Measurements from ENCODE around the gene TDRD7. TPM values are rescaled to one million over a fixed set of nuclear protein-coding genes. Genes with fewer than 3 reads are reported as not detected.

The TDRD7 gene
- total and polyA plus RNA-seq, 5 donors = 5.1 to 10.2 (median 9.2) TPM

DNA sequence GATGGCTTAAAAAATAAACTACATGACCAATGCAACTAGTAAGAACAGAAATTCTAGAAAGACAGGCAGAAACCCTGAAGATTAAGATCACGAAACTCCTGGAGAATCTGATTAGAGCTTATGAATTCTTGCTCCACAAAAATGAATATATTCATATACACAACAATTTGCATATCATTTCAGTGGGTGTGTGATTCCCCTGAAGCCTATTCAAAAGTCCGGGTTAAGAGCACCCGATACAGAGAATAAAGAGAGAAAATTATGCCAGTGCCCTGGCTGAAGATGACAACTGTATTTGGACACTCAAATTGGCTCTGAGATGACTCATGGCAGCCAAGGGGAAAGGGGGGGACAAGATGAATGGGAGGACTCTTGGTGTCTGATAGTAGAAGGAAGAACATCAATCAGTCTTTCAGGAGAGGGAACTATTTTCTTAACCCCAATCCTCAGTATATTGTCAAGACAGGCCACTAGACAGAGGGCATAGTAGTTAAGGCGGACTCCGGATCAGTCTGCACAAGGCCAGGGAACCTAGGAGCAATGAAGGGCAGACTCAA, 95.6 kb downstream of the TDRD7 start:
- H3K27ac ChIP-seq (ENCODE audit: low read length) = no peak overlapping the region
- no peaks in the 10 kb centered on the region for H3K9me3 ChIP-seq (ENCODE audit: control insufficient read depth, low read length)
- intact Hi-C loops (cut with DNase I) = loop anchor here in 3 of 4 donors (10.0 kb wide), 1 partner anchor 87 kb away; no protein-coding TSS in a partner anchor
- WGBS = 75% methylated on average over 5 of the region's 5 CpGs
- DNase-seq = no peak
- H3K4me3 ChIP-seq (ENCODE audit: low read length) = no peak overlapping the region
- H3K4me1 ChIP-seq (ENCODE audit: control insufficient read depth, insufficient read depth, low read length) = peaks cover 19% of the 10 kb centered on the region
- no peaks in the 10 kb centered on the region for H3K27me3 ChIP-seq (ENCODE audit: control insufficient read depth, insufficient read depth)
- no peak for ATAC-seq

- no peak overlapping the region for H3K27ac ChIP-seq (ENCODE audit: low read length)
These were observed 97.0 kb downstream of the TDRD7 start for GRCh38 chr9:97508852-97509251.

DNA sequence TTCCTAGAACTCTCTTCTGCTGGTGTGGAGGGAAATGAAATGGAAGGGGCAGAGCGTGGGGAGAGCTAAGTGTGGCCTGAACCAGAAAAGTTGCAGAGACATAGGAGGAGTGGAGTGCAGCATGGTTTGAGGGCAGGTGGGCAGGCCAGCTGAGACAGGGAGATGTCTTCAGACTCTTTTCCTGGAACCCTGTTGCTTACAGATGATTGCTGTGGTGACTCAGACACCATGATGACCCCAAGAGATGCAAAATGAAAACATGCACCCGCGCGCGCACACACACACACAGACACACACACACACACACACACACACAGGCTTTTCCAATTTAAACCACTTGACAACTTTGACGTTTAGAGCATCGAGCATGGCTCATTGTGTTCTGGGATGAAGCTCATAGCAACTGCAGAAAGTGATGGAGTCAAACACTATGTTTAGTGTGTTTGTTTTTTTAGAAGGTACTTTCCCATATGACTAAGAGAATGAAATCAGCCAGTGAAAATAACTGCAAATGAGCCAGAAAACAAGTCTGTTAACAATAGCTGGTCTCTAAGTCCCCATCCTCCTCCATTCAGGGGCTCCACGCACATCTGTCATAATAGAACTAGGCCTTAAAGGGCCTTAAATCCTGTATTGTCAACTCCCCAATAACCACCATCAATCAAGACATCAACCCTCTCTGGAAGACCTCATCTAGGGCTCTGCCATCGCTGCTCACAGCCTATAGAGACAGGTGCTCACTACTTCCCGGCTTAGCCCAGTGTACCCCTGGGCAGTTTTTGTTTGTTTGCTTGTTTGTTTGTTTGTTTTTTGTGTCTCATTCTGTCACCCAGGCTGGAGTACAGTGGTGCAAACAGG, 99.1 kb downstream of the TDRD7 start:
- 62% methylated on average over 10 of the region's 10 CpGs for WGBS
- DNase-seq = no peak
- peak overlapping the region; percentile 67 for H3K27ac ChIP-seq (ENCODE audit: low read length)
- H3K27me3 ChIP-seq (ENCODE audit: control insufficient read depth, insufficient read depth) = no peaks in the 10 kb centered on the region
- H3K9me3 ChIP-seq (ENCODE audit: control insufficient read depth, low read length) = no peaks in the 10 kb centered on the region
- intact Hi-C loops (cut with DNase I) = no loop called here
- no peak overlapping the region for H3K4me3 ChIP-seq (ENCODE audit: low read length)
- peak in 1 of 2 donors; percentile 60 for ATAC-seq
- H3K4me1 ChIP-seq (ENCODE audit: control insufficient read depth, insufficient read depth, low read length) = peaks cover 15% of the 10 kb centered on the region

More at GRCh38 chr9:97508852-97509251, 97.0 kb downstream of the TDRD7 start:
- no peak for ATAC-seq
- WGBS = 65% methylated on average over 4 of the region's 4 CpGs
- Histone ChIP-seq H3K9me3 (ENCODE audit: control insufficient read depth, low read length) (no peaks in the 10 kb centered on the region), H3K4me3 (ENCODE audit: low read length) (no peak overlapping the region), H3K4me1 (ENCODE audit: control insufficient read depth, insufficient read depth, low read length) (peaks cover 18% of the 10 kb centered on the region), H3K27me3 (ENCODE audit: control insufficient read depth, insufficient read depth) (no peaks in the 10 kb centered on the region)
- intact Hi-C loops (cut with DNase I) = loop anchor here in 3 of 4 donors (10.0 kb wide), 1 partner anchor 86 kb away; no protein-coding TSS in a partner anchor
- no peak for DNase-seq

- H3K27me3 ChIP-seq (ENCODE audit: control insufficient read depth, insufficient read depth) = no peaks in the 10 kb centered on the region
- DNase-seq = no peak
- intact Hi-C loops (cut with DNase I) = no loop called here
These were observed 99.9 kb downstream of the TDRD7 start for GRCh38 chr9:97511655-97512427.

GRCh38 chr9:97512966-97513560, 101.2 kb downstream of the TDRD7 start:
- Histone ChIP-seq H3K4me3 (ENCODE audit: low read length) (no peak overlapping the region), H3K9me3 (ENCODE audit: control insufficient read depth, low read length) (no peaks in the 10 kb centered on the region), H3K4me1 (ENCODE audit: control insufficient read depth, insufficient read depth, low read length) (peaks cover 20% of the 10 kb centered on the region), H3K27ac (ENCODE audit: low read length) (peak overlapping the region; percentile 13), H3K27me3 (ENCODE audit: control insufficient read depth, insufficient read depth) (no peaks in the 10 kb centered on the region)
- WGBS = 73% methylated on average over 8 of the region's 8 CpGs
- intact Hi-C loops (cut with DNase I) = no loop called here
- DNase-seq (no peak), ATAC-seq (no peak)

More at GRCh38 chr9:97511655-97512427, 99.9 kb downstream of the TDRD7 start:
- no peak for ATAC-seq
- peak overlapping the region; percentile 67 for H3K27ac ChIP-seq (ENCODE audit: low read length)
- WGBS = 80% methylated on average over 6 of the region's 6 CpGs
- peaks cover 20% of the 10 kb centered on the region for H3K4me1 ChIP-seq (ENCODE audit: control insufficient read depth, insufficient read depth, low read length)
- H3K9me3 ChIP-seq (ENCODE audit: control insufficient read depth, low read length) = no peaks in the 10 kb centered on the region
- no peak overlapping the region for H3K4me3 ChIP-seq (ENCODE audit: low read length)

DNA sequence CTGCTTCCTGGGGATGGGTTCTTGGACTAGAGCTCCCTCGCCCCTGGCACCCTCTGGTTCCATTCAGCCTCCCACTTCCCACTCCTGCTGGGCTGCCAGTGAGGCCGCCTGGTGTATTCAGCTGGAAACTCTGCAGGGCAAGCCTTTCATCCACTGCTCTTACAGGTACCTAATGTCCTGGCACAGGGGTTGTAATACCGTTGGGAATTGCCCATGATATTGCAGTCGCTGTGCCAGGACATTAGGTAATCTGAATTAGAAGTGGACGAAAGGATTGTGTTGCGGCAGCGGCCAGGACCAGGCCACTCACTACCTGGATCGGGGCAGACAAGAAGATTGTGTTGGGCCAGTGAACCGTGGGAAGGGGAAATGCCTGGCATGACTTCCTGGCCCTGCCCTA, 102.6 kb downstream of the TDRD7 start:
- H3K9me3 ChIP-seq (ENCODE audit: control insufficient read depth, low read length) = no peaks in the 10 kb centered on the region
- H3K4me1 ChIP-seq (ENCODE audit: control insufficient read depth, insufficient read depth, low read length) = peaks cover 18% of the 10 kb centered on the region
- no peak for DNase-seq
- H3K27me3 ChIP-seq (ENCODE audit: control insufficient read depth, insufficient read depth) = no peaks in the 10 kb centered on the region
- peak overlapping the region; percentile 24 for H3K27ac ChIP-seq (ENCODE audit: low read length)
- 64% methylated on average over 9 of the region's 9 CpGs for WGBS
- intact Hi-C loops (cut with DNase I) = no loop called here
- peak in 1 of 2 donors; percentile 46 for ATAC-seq
- H3K4me3 ChIP-seq (ENCODE audit: low read length) = no peak overlapping the region

- intact Hi-C loops (cut with DNase I) = no loop called here
- H3K27ac ChIP-seq (ENCODE audit: low read length) = no peak overlapping the region
- H3K9me3 ChIP-seq (ENCODE audit: control insufficient read depth, low read length) = no peaks in the 10 kb centered on the region
- no peaks in the 10 kb centered on the region for H3K27me3 ChIP-seq (ENCODE audit: control insufficient read depth, insufficient read depth)
- H3K4me1 ChIP-seq (ENCODE audit: control insufficient read depth, insufficient read depth, low read length) = peaks cover 20% of the 10 kb centered on the region
- DNase-seq = no peak
- ATAC-seq = no peak
- WGBS = 70% methylated on average over 6 of the region's 6 CpGs
- H3K4me3 ChIP-seq (ENCODE audit: low read length) = no peak overlapping the region
These were observed 103.8 kb downstream of the TDRD7 start for GRCh38 chr9:97515662-97516061.

GRCh38 chr9:97516111-97516510, 104.2 kb downstream of the TDRD7 start:
- Histone ChIP-seq H3K9me3 (ENCODE audit: control insufficient read depth, low read length) (no peaks in the 10 kb centered on the region), H3K4me1 (ENCODE audit: control insufficient read depth, insufficient read depth, low read length) (peaks cover 23% of the 10 kb centered on the region), H3K4me3 (ENCODE audit: low read length) (no peak overlapping the region), H3K27ac (ENCODE audit: low read length) (peak overlapping the region; percentile 38), H3K27me3 (ENCODE audit: control insufficient read depth, insufficient read depth) (no peaks in the 10 kb centered on the region)
- intact Hi-C loops (cut with DNase I) = no loop called here
- WGBS = 83% methylated on average over 8 of the region's 8 CpGs
- DNase-seq = no peak
- ATAC-seq = no peak

DNA sequence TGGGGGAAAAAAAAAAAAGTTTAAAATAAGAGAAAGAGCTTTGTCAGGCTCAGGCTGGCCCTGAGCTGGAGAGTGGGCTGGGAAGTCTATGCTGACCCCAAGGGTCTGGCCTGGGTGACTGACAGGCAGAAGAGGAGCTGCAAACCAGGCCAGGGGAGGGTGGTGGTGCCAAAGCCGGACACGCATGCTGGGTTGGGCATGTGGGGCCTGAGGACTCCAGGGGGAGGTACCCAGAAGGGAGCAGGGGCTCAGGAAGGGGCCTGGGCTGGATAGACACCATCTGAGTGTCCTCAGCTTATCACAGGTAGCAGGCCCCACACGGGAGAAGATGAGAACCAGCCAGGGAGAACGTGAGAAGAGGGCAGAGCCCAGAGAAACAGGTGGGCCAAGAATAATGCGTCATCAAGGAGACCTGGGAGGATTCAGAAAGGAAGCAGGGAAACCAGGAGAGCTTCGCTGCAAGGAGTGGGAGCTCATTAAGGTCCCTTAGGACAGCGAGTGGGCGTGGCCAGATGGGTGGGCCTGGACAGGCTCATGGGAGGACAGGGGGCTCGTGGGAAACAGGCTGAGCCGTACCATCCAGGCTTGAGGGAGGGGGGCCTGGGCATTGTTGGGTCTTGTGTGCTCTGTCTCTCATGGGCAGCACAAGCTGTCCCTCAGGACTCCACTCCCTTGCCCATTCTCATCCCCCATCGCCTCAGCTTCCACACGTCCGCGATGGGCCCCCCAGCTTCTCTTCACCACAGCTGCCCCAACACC, 105.6 kb downstream of the TDRD7 start:
- no peak for DNase-seq
- peak; percentile 10 to 15 for ATAC-seq
- H3K4me3 ChIP-seq (ENCODE audit: low read length) = no peak overlapping the region
- no peaks in the 10 kb centered on the region for H3K9me3 ChIP-seq (ENCODE audit: control insufficient read depth, low read length)
- peaks cover 29% of the 10 kb centered on the region for H3K4me1 ChIP-seq (ENCODE audit: control insufficient read depth, insufficient read depth, low read length)
- H3K27me3 ChIP-seq (ENCODE audit: control insufficient read depth, insufficient read depth) = no peaks in the 10 kb centered on the region
- intact Hi-C loops (cut with DNase I) = no loop called here
- 68% methylated on average over 14 of the region's 14 CpGs for WGBS
- peak overlapping the region; percentile 25 for H3K27ac ChIP-seq (ENCODE audit: low read length)

Measured in right cardiac atrium (tissue), 5 donors.